GM18868 (cell line): Measurements from ENCODE around the gene RNU4-1.
"Not testable (repeated sequence)": the region's sequence is repeated elsewhere in the genome, so short reads cannot be mapped to it uniquely, and the experiment has no call there.

ENCODE experiments used
- ATAC-seq: cut with Tn5 transposase; IDR thresholded peaks from one replicate; pipeline ENCODE4 v1.9.1; 2021; ENCODE audit warnings: mild to moderate bottlenecking, moderate library complexity; ENCODE audit not compliant: unreplicated experiment

RNU4-1 gene

GRCh38 chr12:120259418-120260202, 33.4 kb downstream of the RNU4-1 start:
- ATAC-seq: no peak

- no peak for ATAC-seq
Measured at GRCh38 chr12:120258323-120258896, 34.6 kb downstream of the RNU4-1 start.

- ATAC-seq: no peak
Measured at GRCh38 chr12:120257041-120257821, 35.8 kb downstream of the RNU4-1 start.

- no peak for ATAC-seq
Measured at GRCh38 chr12:120254809-120255208, 38.2 kb downstream of the RNU4-1 start.

GRCh38 chr12:120253313-120253712, 39.7 kb downstream of the RNU4-1 start:
- ATAC-seq: not testable (repeated sequence)

GRCh38 chr12:120252071-120252906, 40.7 kb downstream of the RNU4-1 start:
- no peak for ATAC-seq

GRCh38 chr12:120251364-120252070, 41.5 kb downstream of the RNU4-1 start:
- not testable (repeated sequence) for ATAC-seq

- no peak for ATAC-seq
Measured at GRCh38 chr12:120249875-120250795, 42.9 kb downstream of the RNU4-1 start.

- ATAC-seq: no peak
Measured at GRCh38 chr12:120249266-120249874, 43.7 kb downstream of the RNU4-1 start.

- ATAC-seq: no peak
Measured at GRCh38 chr12:120247621-120248030, 45.4 kb downstream of the RNU4-1 start.

GRCh38 chr12:120247183-120247582, 45.9 kb downstream of the RNU4-1 start:
- no peak for ATAC-seq

GRCh38 chr12:120246705-120247104, 46.3 kb downstream of the RNU4-1 start:
- ATAC-seq: not testable (repeated sequence)
